NK-92 treated with Interleukin-12 subunit alpha and Interleukin-12 subunit beta, amount 100 ng/mL, for 24 hours (cell line): Measurements from ENCODE around the gene HILPDA.

ENCODE experiments used
- DNase-seq: peaks from one replicate; lab custom pipeline; 2025; lab: John Stamatoyannopoulos, UW

The HILPDA gene, protein sequence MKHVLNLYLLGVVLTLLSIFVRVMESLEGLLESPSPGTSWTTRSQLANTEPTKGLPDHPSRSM

GRCh38 chr7:128455543-128456254 is at the start of gene HILPDA:
HILPDA (plus strand) TSS chr7:128455878; CDS start chr7:128457269, 1,391 bp downstream.
- peak; percentile 95 for DNase-seq

DNA sequence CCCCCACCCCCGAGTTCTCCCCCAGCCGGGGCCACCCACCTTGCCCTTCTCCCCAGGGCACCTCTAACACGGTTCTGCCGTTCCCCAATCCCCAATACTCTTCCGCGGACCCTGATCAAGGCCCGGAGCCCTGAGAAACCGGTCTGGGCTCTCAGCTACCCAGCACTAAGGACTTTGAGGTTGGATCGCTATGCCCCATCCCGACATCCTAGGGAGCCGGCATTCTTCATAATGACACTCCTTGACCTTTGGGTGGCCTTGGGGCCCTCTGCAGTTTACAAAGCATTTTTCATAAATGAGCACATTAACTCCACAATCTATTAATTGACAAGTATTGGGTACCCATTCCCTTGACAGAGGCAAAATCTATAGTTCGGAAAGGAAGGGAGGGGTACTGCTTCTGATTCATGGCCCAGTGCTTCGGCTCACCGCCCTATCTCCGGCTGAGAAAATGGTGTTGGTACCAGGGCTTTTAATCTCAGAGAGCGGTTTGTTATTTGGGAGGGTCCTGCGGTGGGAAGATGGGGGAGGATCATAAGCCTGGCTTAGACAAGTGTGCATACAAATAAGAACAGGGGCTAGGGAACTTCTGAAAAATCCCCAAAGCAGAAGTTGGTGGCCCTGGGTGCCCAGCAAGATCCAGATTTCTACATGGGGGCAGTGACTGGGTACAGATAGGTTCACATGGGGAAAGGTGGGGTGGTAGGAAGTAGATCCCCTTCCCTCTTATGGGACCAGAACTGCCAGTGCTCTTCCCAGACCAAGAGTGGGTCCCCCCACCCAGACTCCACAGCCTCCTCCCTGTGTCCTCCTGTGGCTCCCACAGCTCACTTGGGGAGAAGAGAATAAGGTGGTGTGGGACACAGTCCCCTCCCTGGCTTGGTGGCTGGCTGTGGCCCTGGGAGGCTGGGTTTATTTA is 49.1 kb upstream of the HILPDA start:
- no peak for DNase-seq

- no peak for DNase-seq
Observed at GRCh38 chr7:128407233-128407589, 48.5 kb upstream of the HILPDA start.

- no peak for DNase-seq
Observed at GRCh38 chr7:128407751-128408708, 47.6 kb upstream of the HILPDA start.

GRCh38 chr7:128408709-128409595 is 46.7 kb upstream of the HILPDA start:
- DNase-seq, result no peak

DNA sequence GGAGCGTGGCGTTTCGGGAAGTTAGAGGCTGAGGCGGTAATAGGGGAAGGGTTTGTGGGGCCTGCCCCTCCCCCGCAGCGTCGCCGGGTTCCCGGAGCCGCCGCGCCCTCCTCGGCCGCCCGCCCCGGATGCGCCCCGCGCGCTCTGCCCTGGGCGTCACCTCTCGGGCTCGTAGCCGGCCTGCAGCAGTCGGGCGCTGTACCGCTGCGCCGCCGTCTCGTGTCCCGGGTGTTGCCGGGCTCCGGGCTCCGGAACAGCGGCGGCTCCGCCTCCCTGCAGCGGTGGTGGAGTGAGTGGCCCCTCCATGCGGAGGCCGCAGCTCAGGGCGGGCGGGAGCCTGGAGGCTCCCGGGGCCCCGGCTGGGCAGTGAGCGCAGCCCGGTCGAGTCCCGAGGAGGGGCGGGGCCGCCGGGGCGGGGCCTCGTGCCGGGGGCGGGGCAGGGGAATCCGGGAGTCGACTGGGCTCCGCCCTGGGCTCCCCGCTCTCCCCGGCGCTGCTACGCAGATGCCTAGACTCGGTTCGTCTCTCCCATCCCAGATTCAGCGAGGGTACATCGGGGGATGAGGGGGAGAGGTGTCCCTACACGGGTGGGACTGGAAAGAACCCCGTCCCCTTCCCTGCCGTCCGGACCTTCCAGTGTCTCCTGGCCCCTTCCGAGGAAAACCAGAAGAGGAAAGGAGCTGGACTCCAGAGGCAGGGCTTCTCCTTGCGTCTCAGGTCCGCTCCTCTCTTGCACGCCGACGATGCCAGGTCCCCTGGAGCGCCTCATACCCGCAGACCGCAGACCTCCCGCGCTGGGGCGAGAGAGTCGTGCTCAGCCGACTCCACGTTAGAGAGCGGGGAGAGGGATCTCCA is 45.9 kb upstream of the HILPDA start, which contains the start of gene IMPDH1:
TSS of gene IMPDH1 (minus strand) at position 387 of the 855 bp plus-strand sequence. CDS start at position 306, 81 bp downstream.
- DNase-seq, result peak; percentile 59

- no peak for DNase-seq
Observed at GRCh38 chr7:128410451-128410753, 45.3 kb upstream of the HILPDA start.

DNA sequence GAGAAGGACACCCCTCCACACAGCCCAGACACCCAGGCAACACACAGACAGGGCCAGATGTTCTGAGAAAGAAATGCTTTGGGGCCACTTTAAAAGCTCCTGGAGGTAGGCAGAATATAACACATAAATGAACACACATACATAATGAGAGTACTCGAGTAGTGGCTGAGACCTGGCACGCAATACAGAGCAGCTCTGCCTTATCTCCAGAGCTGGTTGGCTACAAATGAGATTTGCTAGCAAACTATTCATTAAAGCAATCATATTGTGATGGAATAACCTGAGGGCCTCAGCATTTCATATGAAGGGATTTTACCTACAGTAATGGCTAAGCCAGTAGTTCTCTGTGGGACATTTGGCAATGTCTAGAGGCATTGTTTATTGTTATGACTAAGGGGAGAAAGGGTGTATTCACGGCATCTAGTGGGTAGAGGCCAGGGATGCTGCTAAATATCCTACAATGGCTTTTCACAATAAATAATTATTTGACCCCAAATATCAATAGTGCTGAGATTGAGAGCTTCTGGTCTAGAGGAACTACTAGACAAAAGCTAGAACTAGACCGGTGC is 40.4 kb upstream of the HILPDA start:
- no peak for DNase-seq

- DNase-seq, result no peak
Observed at GRCh38 chr7:128417071-128417470, 38.6 kb upstream of the HILPDA start.

DNA sequence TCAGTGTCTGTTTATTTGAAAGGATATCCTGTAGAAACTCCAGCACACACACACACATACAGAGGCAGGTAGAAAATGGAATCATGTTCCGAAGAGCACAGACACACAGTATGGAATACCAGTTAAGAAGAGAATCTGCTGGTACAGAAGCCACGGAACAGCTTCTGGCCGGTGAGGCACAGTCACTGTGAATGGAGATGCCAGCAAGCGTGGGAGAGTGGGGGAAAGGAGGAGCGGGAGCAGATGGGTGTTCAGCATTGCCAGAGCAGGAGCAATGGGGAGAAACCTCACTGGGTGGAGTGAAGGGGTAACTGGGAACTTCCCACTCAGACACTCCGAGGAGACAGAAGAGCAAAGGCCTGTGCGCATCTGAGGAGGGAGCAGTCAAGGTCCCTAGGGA is 36.4 kb upstream of the HILPDA start:
- DNase-seq, result no peak

- DNase-seq, result no peak
Observed at GRCh38 chr7:128420773-128421172, 34.9 kb upstream of the HILPDA start.

DNA sequence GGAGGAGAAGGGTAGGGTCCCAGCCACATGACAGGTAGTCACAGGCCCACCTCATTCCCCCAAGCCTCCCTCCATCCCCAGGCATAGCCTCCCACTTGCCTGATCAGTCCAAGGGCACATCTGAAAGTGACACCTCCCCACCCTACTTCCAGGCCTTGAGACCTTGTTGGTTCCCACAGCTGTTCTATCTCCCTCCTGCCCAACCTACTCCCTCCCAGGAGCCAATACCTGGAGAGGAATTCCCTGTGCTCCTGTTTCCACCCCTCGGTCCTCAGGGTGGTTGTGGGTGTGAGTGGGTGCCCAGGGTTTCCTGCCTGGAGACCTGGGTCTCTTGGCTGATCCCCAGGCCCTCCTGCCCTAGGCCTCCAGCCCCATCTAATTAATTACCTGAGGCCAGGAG is 34.3 kb upstream of the HILPDA start:
- no peak for DNase-seq

DNA sequence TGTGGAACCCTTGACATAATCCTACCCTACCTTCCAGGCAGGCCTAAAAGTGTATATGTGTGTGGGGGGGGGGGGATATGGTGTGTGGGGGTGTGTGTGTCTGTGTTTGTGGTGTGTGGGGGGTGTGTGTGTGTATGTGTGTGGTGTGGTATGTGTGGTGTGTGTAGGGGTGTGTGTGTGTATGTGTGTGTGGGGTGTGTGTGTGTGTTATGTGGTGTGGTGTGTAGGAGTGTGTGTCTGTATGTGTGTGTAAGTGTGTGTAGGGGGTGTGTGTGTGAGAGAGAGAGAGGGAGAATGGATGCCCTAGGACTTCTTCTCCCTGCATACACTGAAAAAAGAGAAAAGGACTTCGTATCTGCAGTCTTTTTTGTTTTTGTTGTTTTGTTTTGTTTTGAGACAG is 33.6 kb upstream of the HILPDA start:
- no peak for DNase-seq

GRCh38 chr7:128422842-128423241 is 32.8 kb upstream of the HILPDA start:
- DNase-seq, result peak; percentile 77

DNA sequence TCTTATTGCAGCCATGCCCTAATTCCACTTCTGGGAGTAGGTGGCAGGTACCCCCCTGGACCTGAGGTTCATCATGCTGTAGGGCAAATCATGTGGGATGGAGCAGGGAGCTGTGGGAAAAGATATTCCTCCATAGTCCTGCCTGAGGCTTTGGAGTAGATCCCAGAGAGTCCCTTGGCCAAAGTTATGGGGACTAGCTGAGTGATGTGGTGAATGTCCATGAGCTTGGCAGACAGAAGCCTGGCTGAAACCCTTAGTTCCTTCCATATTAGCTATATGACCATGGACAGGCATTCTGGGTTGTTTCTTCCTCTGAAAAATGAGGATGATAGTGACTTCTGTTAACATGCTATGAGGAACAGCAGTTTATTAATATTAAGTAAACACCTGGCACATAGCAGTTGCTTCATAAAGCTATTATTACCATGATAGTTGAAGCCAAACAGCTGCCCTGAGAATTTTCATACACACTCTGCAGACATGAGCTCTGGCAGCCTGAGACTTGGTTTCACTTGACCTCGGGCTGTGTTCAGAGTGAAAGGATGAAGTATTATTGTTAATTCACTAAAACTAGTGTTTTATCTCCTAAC is 30.9 kb upstream of the HILPDA start:
- DNase-seq, result no peak

DNA sequence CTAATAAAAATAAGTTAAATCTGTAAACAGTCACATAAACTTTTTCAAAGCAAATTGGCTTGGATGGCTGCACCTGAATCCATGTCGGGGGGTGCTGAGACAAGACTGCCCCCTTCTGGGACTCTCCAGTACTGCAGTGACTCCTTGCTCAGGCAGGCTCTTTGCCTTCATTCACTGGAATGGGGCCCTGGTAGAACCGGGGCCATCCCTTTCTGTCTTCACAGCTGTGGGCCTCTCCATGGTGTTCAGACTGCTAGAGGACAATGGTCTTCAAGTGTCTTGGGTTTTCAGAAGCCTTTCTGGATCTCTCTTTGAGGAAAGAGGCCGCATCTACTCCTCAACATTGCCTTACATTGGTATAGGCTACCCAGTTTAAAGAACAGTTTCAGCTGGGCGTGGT is 29.8 kb upstream of the HILPDA start:
- DNase-seq, result peak; percentile 57

- DNase-seq, result no peak
Observed at GRCh38 chr7:128427289-128427891, 28.3 kb upstream of the HILPDA start.

GRCh38 chr7:128430207-128430606 is 25.5 kb upstream of the HILPDA start:
- no peak for DNase-seq

- no peak for DNase-seq
Observed at GRCh38 chr7:128431221-128431620, 24.5 kb upstream of the HILPDA start.
